NK-92 (cell line): ENCODE measurements around the gene SPINT1.

Source experiments
- DNase-seq: peaks from one replicate; lab custom pipeline; 2025; ENCODE audit not compliant: unreplicated experiment; lab: John Stamatoyannopoulos, UW

Gene SPINT1

DNA sequence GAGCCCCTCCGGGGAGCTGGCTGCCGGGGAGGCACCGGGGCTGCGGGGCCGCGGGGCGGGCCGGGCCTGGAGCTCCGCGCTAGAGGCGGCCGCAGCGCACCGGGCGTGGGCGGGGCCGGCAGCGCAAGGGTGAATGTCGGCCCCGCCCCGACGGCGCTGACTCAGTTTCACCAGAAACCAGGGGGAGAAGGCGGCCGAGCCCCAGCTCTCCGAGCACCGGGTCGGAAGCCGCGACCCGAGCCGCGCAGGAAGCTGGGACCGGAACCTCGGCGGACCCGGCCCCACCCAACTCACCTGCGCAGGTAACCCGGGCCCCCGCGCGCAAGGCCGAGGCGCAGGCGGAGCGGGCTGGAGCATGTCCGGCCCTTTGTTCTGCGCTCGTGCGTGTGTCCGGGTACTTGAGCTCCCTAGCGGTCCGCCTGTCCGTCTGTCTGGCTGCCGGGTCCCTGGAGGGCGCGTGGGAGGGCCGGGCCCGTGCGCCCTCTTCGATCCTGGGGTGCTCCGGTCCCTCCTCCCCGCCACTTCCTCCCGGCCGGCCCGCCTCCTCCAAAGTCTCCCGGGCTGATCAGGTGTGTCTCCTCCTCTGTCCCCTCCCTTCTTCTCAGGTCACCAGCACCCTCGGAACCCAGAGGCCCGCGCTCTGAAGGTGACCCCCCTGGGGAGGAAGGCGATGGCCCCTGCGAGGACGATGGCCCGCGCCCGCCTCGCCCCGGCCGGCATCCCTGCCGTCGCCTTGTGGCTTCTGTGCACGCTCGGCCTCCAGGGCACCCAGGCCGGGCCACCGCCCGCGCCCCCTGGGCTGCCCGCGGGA, at the start of gene SPINT1:
SPINT1 (plus strand) TSS at position 164 of the 811 bp plus-strand sequence; CDS start at position 671, 507 bp downstream.
- DNase-seq: no peak

DNA sequence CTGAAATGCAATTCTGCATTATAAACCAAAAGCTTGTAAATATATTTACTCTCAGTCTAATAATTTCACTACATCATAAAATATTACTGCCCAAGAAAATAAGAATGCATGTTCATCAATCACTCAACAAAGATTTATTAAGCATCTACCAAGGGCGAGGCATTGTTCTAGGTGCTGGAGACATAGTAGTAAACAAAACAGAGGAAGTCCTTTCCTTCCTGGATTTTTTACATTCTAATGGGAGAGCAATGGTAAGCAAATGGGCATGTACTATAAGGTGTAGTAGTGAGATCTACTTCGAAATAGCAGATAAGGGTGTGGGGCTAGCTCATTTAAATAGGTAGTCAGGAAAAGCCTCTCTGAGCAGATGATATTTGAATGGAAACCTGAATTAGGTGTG, 47.8 kb upstream of the SPINT1 start:
- no peak for DNase-seq

DNA sequence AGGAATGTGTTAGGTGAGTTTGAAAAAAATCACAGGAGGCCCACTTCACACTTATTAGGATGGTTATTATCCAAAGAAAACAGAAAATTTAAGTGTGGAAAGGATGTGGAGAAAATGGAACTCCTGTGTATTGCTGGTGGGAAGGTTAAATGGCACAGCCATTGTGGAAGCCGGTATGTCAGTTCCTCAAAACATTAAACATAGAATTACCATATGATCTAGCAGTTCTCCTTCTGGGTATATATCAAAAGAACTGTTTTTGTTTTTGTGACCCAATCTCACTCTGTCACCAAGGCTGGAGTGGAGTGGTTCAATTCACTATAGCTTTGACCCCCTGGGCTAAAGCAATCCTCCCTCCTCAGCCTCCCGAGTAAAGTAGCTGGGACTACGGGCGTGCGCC, 47.3 kb upstream of the SPINT1 start:
- DNase-seq: no peak

GRCh38 chr15:40799523-40799922, 44.3 kb upstream of the SPINT1 start:
- no peak for DNase-seq

DNA sequence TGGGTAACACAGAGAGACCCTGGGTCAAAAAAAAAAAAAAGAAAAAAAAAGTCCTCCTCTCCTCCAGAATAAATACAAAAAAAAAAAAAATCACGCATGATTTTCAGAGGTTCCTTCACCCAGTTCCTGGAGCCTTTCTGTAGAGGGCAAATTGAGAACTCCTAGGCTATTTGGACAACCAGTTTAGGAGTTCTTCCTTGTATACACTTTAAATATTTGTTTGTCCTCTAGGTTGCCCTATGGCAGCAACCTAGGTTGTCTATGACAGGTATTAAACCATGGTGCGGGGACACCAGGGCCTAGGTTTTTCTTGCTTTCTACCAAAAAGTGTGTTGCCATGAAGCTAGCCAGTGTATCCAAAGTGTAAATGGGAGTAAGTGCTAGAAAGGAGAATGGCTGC, 40.8 kb upstream of the SPINT1 start:
- no peak for DNase-seq

- no peak for DNase-seq
Measured at GRCh38 chr15:40803688-40804087, 40.2 kb upstream of the SPINT1 start.

DNA sequence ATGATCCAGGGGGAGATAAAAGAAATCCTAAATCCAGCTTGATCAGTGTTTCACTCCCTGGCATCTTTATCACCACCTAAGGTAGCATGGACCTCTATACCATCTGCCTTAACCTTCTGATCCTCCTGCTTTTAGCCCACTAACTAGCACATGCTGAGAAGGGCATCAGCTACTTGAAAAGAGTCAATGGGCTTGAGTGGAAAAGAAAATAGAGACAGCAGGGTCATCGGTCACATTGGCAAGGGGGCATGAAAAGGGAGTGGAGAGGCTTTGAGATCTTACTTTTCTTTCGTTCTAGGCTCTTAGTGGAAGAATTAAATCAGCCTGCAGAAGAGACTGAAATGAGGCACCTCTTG, 37.2 kb upstream of the SPINT1 start:
- DNase-seq: no peak

- peak; percentile 77 for DNase-seq
Measured at GRCh38 chr15:40807028-40807887, 36.6 kb upstream of the SPINT1 start, which contains the start of the genes DNAJC17 and ZFYVE19. DNAJC17 (minus strand) TSS chr15:40807473; CDS start chr15:40807446, 27 bp downstream. ZFYVE19 (plus strand) TSS chr15:40807089; CDS start chr15:40807590, 501 bp downstream.

DNA sequence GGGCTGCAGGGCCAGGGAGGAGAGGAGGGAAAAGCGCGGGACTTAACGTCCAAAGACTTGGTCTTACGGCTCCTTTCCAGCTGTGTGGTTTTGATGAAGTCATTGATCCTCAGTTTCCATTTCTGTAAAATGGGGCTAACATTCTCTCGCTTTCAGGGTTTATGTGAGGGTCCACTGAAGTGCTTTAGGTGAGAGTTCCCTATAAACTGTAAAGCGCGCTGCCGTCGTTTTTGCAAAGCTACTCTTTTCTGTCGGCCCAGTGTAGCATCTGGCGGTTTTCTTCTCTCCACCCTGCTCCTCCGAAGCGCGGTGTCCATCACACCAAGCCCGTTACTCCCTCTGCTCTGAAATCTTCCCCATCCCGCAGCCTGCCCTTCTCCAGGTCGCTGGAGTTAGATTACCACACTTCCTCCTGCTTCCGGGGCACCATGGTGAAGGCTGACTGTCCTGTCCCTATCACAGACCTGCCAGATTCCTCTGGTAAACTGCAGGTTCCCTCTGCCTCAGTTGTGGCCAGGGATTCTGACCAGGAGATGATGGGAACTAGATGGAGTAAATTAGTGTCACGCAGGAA, 35.9 kb upstream of the SPINT1 start:
- DNase-seq: no peak

GRCh38 chr15:40808861-40809450, 34.9 kb upstream of the SPINT1 start:
- DNase-seq: no peak

DNA sequence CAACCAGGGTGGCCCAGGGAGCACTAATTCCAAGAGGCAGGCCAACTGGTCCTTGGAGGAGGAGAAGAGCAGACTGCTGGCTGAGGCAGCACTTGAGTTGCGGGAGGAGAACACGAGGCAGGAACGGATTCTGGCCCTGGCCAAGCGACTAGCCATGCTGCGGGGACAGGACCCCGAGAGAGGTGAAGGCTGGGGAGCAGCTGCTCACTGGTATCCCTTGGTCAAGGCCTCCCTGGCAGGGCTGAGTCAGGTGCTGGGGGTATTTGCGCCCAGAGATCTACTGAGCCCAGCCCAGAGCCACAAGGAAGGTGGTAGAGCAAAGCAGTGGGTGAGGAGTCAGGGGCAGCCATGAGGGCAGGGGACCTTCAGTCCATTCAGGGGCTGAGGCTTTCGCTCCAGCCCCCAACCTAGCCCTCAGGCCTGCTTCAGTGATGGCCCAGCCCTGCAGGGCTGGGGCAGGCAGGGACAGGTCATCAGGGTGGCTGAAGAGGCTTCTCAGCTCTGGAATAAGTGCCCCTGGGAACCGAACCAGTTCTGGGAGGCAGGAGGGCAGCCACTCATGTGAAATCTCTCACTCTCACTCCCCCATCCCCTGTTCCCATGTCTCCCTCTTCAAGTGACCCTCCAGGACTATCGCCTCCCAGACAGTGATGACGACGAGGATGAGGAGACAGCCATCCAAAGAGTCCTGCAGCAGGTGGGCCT, 31.0 kb upstream of the SPINT1 start:
- no peak for DNase-seq

- no peak for DNase-seq
Measured at GRCh38 chr15:40815042-40815698, 28.7 kb upstream of the SPINT1 start.

GRCh38 chr15:40819048-40819447, 24.8 kb upstream of the SPINT1 start:
- DNase-seq: no peak

DNA sequence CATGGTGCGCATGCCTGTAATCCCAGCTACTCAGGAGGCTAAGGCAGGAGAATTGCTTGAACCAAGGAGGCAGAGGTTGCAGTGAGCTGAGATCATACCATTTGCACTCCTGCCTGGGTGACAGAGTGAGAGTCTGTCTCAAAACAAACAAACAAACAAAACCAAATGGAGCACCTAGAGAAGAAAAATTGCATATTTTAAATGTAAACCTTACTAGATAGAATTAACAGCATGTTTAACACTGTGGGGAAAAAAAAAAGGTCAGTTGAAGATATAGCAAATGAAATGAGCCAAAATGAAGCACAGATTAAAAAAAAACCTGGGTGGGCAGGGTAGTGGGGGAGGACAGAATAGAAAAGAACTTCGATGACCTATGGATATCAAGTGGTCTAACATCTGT, 22.7 kb upstream of the SPINT1 start:
- DNase-seq: no peak

DNA sequence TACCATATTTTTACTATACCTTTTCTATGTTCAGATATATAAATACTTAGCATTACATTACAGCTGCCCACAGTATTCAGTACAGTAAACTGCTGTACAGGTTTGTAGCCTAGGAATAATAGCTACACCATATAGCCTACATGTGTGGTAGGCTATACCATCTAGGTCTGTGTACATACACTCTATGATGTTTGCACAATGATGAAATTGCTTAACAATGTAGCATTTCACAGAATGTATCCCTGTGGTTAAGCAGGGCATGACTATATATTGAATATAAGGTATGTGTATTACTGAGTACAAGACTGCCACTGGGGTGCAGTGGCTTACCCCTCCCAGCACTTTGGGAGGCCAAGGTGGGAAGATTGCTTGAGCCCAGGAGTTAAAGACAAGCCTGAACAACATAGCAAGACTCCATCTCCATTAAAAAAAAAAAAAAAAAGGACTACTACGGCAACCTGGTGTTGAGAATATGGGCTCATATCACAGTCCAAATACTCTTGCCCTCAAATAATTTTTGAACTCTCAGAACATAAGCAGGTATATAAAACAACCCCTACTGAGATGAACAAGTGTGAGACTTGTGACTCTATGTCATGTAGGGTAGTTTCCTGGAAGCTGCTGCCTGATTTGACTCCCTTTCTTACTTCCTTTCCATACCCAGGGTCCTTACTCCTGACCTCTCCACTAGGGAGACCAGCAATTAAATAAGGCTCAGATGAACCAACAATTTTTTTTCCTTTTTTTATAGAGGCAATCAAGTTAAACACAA, 20.1 kb upstream of the SPINT1 start:
- DNase-seq: no peak

DNA sequence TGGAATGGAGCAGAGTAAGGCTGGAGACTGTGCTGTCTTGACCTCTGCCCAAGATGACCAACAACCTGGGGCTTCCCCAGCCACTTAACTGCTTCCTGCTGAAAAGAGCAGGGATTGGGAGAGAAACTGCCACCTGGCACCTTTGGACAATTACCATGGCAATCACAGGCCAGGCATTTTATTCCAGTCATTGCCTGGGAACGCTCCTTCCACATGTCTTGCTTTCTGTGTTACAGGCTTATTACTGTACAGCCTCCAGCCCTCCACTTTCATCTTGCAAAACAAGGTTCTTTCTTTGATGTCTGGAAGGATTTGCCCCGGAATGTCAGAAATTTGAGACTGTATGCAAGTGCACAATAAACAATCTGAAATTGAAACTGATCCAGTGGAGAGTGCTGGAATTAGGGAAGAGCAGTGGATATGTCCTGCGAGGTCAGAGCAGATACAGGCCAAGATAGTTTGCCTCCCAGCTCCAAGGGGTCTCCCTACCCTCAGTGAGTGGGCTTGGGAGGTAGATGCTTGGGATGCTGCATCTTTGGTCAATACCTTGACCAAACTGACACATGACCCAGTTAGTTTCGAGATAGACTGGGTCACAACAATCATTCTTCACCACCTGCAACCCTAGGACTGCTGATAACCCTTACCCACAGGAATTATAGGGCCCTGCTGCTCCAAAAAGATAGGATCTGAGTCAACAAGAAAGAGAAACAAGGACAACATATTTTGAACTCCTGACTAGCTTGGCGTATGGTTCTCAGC, 18.0 kb upstream of the SPINT1 start:
- no peak for DNase-seq

- DNase-seq: no peak
Measured at GRCh38 chr15:40826423-40827075, 17.3 kb upstream of the SPINT1 start.

- DNase-seq: no peak
Measured at GRCh38 chr15:40828447-40829036, 15.3 kb upstream of the SPINT1 start, which contains the start of gene PPP1R14D. PPP1R14D (minus strand) TSS chr15:40828708; CDS start chr15:40828641, 67 bp downstream.
